ENCODE data around the gene BEND6. TPM values are rescaled to one million over a fixed set of nuclear protein-coding genes. Genes with fewer than 3 reads are reported as not detected.

BEND6 gene
- total RNA-seq, 1 donor from 2014 or later: 1.2 TPM

DNA sequence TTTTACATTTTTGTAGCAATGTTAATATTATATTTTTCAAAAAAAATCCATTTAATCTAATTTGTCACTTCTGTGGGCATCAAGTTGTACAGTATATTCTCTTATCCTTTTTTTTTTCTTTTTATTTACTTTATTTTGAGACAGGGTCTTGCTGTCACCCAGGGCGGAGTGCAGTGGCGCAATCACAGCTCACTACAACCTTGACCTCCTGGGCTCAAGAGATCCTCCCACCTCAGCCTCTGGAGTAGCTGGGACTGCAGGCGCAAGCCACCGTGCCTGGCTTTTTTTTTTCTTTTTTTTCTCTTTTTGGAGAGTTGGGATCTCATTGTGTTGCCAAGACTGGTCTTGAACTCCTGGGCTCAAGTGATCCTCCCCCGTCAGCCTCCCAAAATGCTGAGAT is 14.4 kb upstream of the BEND6 start:
- DNase-seq: no peak
- no peak overlapping the region for H3K4me3 Mint-ChIP-seq (ENCODE audit: unreplicated experiment)
- TF ChIP-seq, protein P1, sequence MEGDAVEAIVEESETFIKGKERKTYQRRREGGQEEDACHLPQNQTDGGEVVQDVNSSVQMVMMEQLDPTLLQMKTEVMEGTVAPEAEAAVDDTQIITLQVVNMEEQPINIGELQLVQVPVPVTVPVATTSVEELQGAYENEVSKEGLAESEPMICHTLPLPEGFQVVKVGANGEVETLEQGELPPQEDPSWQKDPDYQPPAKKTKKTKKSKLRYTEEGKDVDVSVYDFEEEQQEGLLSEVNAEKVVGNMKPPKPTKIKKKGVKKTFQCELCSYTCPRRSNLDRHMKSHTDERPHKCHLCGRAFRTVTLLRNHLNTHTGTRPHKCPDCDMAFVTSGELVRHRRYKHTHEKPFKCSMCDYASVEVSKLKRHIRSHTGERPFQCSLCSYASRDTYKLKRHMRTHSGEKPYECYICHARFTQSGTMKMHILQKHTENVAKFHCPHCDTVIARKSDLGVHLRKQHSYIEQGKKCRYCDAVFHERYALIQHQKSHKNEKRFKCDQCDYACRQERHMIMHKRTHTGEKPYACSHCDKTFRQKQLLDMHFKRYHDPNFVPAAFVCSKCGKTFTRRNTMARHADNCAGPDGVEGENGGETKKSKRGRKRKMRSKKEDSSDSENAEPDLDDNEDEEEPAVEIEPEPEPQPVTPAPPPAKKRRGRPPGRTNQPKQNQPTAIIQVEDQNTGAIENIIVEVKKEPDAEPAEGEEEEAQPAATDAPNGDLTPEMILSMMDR (IDR thresholded peaks at IDR 0.05; ENCODE audit: partially characterized antibody, unreplicated experiment): no peak
- peaks cover 4% of the 10 kb centered on the region for H3K9me3 Mint-ChIP-seq (ENCODE audit: unreplicated experiment)
- H3K4me1 Mint-ChIP-seq (ENCODE audit: low read depth, unreplicated experiment): no peaks in the 10 kb centered on the region
- no peak overlapping the region for H3K27ac Mint-ChIP-seq (ENCODE audit: unreplicated experiment)
- peaks cover 5% of the 10 kb centered on the region for H3K36me3 Mint-ChIP-seq (ENCODE audit: unreplicated experiment)
- H3K27me3 Mint-ChIP-seq (ENCODE audit: unreplicated experiment): no peaks in the 10 kb centered on the region

DNA sequence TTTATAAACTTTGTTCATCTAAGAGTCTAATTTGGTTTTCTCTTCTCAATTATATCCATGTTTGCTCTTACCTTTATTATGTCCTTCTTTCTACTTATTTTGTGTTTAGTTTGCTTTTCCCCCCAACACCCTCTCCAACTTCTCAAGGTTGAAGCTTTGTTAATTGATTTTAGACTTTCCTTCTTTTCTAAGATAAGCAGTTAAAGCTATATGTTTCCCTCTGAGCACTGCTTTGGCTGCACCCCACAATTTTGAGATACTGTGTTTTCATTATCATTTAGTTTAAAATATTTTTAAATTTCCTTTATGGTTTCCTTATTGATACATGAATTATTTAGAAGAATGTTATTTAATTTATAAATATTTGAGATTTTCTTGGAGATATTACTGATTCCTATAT is 13.9 kb upstream of the BEND6 start:
- TF ChIP-seq, protein P1 (IDR thresholded peaks at IDR 0.05; ENCODE audit: partially characterized antibody, unreplicated experiment): no peak
- no peak overlapping the region for H3K4me3 Mint-ChIP-seq (ENCODE audit: unreplicated experiment)
- peaks cover 4% of the 10 kb centered on the region for H3K9me3 Mint-ChIP-seq (ENCODE audit: unreplicated experiment)
- peaks cover 5% of the 10 kb centered on the region for H3K36me3 Mint-ChIP-seq (ENCODE audit: unreplicated experiment)
- no peaks in the 10 kb centered on the region for H3K27me3 Mint-ChIP-seq (ENCODE audit: unreplicated experiment)
- H3K4me1 Mint-ChIP-seq (ENCODE audit: low read depth, unreplicated experiment): no peaks in the 10 kb centered on the region
- no peak for DNase-seq
- H3K27ac Mint-ChIP-seq (ENCODE audit: unreplicated experiment): no peak overlapping the region

GRCh38 chr6:56944661-56945060 is 10.2 kb upstream of the BEND6 start:
- Mint-ChIP-seq H3K4me3 (ENCODE audit: unreplicated experiment) (no peak overlapping the region), H3K27ac (ENCODE audit: unreplicated experiment) (no peak overlapping the region), H3K4me1 (ENCODE audit: low read depth, unreplicated experiment) (no peaks in the 10 kb centered on the region), H3K9me3 (ENCODE audit: unreplicated experiment) (peaks cover 4% of the 10 kb centered on the region), H3K27me3 (ENCODE audit: unreplicated experiment) (no peaks in the 10 kb centered on the region), H3K36me3 (ENCODE audit: unreplicated experiment) (peaks cover 5% of the 10 kb centered on the region)
- DNase-seq: no peak
- TF ChIP-seq, protein P1 (IDR thresholded peaks at IDR 0.05; ENCODE audit: partially characterized antibody, unreplicated experiment): no peak

- Mint-ChIP-seq H3K4me3 (ENCODE audit: unreplicated experiment) (no peak overlapping the region), H3K27me3 (ENCODE audit: unreplicated experiment) (no peaks in the 10 kb centered on the region), H3K27ac (ENCODE audit: unreplicated experiment) (no peak overlapping the region), H3K9me3 (ENCODE audit: unreplicated experiment) (no peaks in the 10 kb centered on the region), H3K36me3 (ENCODE audit: unreplicated experiment) (no peaks in the 10 kb centered on the region), H3K4me1 (ENCODE audit: low read depth, unreplicated experiment) (no peaks in the 10 kb centered on the region)
- no peak for DNase-seq
- TF ChIP-seq, protein P1 (IDR thresholded peaks at IDR 0.05; ENCODE audit: partially characterized antibody, unreplicated experiment): no peak
Measured at GRCh38 chr6:56946368-56946767, 8.5 kb upstream of the BEND6 start.

GRCh38 chr6:56947924-56948323 is 7.0 kb upstream of the BEND6 start:
- Mint-ChIP-seq H3K9me3 (ENCODE audit: unreplicated experiment) (no peaks in the 10 kb centered on the region), H3K27me3 (ENCODE audit: unreplicated experiment) (no peaks in the 10 kb centered on the region), H3K27ac (ENCODE audit: unreplicated experiment) (no peak overlapping the region), H3K4me1 (ENCODE audit: low read depth, unreplicated experiment) (no peaks in the 10 kb centered on the region), H3K36me3 (ENCODE audit: unreplicated experiment) (no peaks in the 10 kb centered on the region), H3K4me3 (ENCODE audit: unreplicated experiment) (no peak overlapping the region)
- TF ChIP-seq, protein P1 (IDR thresholded peaks at IDR 0.05; ENCODE audit: partially characterized antibody, unreplicated experiment): no peak
- DNase-seq: no peak
